OCI-LY1 (cell line): ENCODE measurements around the gene PTPRR.

Source experiments
- CTCF ChIP-seq: fragments of 200-600 bp; sonication (generic), shearing (Covaris generic); IDR thresholded peaks from 2 replicates; pipeline ENCODE4 v1.5.1; 2017; ENCODE audit warnings: mild to moderate bottlenecking, antibody characterized with exemption, low read length, moderate library complexity, mixed read lengths
- EZH2 ChIP-seq: fragments of 200-600 bp; sonication (generic), shearing (Covaris generic); IDR thresholded peaks from 2 replicates; pipeline ENCODE4 v1.8.0; 2017; ENCODE audit warnings: borderline replicate concordance, mixed run types, mild to moderate bottlenecking, antibody characterized with exemption, low read length, moderate library complexity, mixed read lengths

GRCh38 chr12:70795608-70796007 is 124.9 kb downstream of the PTPRR start:
- TF ChIP-seq CTCF, result no peak
- no peak for TF ChIP-seq EZH2
